Measurements from ENCODE around the gene SEC31A. TPM values are rescaled to one million over a fixed set of nuclear protein-coding genes. Genes with fewer than 3 reads are reported as not detected.

The SEC31A gene
- total RNA-seq, 1 experiment from 2014 or later: 132 TPM

Other genes starting within 250 kb of the SEC31A start
- gene SCD5, start 92.4 kb downstream of the SEC31A start, total RNA-seq (2014; rRNA removed; shearing (Covaris generic)): 13.8 and 14.5 TPM in 2 replicates
- 1.5 and 3.3 TPM in 2 replicates for gene THAP9, start 9.6 kb upstream of the SEC31A start, total RNA-seq (2014; rRNA removed; shearing (Covaris generic))
- gene LIN54, start 119.7 kb upstream of the SEC31A start, total RNA-seq (2014; rRNA removed; shearing (Covaris generic)): 13.9 and 15.4 TPM in 2 replicates
- gene COPS4, start 144.0 kb upstream of the SEC31A start, total RNA-seq (2014; rRNA removed; shearing (Covaris generic)): 99.9 and 103 TPM in 2 replicates
- gene PLAC8, start 223.6 kb upstream of the SEC31A start, total RNA-seq (2014; rRNA removed; shearing (Covaris generic)): 17.0 and 18.2 TPM in 2 replicates